Adipose tissue (tissue), 3 donors: ENCODE measurements around the gene MBD4. TPM values are rescaled to one million over a fixed set of nuclear protein-coding genes. Genes with fewer than 3 reads are reported as not detected.
"Not testable (repeated sequence)": the region's sequence is repeated elsewhere in the genome, so short reads cannot be mapped to it uniquely, and the experiment has no call there.

ENCODE experiments used
- H3K27ac ChIP-seq: one replicate; pipeline ENCODE4 v1.5.1; 2013; ENCODE audit warnings: low read depth, low read length
- WGBS, 3 donors: extraction: QIAGEN DNeasy Blood & Tissue Kit; methylation state at CpG; one replicate each; pipeline ENCODE4 v1.1.7; 2013; 5-methylcytosine and 5-hydroxymethylcytosine counted together
- polyA plus RNA-seq, 3 donors: library from polyadenylated mRNA; stranded (reverse); fragments of 200-250 nt; gene quantifications; one replicate each; pipeline ENCODE4 v1.2.3, GENCODE V29; 2013
- donor health status: healthy with polysubstance abuse.
- donor health status: Bipolar disorder and iron deficiency.
- donor health status: healthy.

Gene MBD4
- polyA plus RNA-seq, 3 donors, result 14.3 to 19.0 (median 16.8) TPM

- WGBS, 3 donors, result 82 to 89% (median 87%) methylated on average over 14 of the region's 14 CpGs
- H3K27ac ChIP-seq, result no peak overlapping the region
Observed at GRCh38 chr3:129418041-129418973, 21.4 kb downstream of the MBD4 start.

DNA sequence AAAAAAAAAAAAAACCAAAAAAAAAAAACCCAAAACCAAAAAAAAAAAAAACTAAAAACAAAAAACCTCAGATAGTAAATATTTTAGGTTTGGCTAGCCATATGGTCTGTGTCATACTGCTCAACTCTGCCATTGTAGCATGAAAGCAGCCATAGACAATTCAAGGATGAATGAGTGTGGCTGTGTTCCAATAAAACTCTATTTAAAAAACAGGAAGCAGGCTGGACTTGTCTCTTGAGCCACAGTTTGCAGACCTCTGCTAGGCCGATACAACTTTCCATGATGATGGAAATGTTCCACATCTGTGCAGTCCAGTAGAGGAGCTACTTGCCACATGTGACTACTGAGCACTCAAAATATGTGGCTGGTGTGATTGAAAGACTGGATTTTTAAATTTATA, 22.4 kb downstream of the MBD4 start:
- 47 to 69% (median 50%) methylated on average over 1 of the region's 1 CpG for WGBS, 3 donors
- H3K27ac ChIP-seq, result no peak overlapping the region

- 88 to 93% (median 90%) methylated on average over 4 of the region's 4 CpGs for WGBS, 3 donors
- H3K27ac ChIP-seq, result no peak overlapping the region
Observed at GRCh38 chr3:129416415-129416814, 23.3 kb downstream of the MBD4 start.

DNA sequence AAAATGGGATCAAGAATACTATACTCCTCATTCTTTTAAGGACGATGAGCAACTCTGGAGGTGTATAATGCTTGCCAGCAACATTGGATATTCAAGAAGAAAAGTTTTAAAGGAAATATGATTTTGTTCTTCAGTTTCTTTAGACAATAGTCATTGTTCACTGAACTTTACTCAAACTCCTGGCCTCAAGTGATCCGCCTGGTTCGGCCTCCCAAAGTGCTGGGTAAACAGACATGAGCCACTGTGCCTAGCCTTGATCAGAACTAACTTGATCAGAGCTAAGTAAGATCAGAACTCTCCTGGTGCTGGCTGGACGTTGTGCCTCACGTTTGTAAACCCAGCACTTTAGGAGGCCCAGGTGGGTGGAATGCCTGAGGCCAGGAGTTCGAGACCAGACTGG, 23.9 kb downstream of the MBD4 start:
- 81 to 86% (median 84%) methylated on average over 6 of the region's 6 CpGs for WGBS, 3 donors
- no peak overlapping the region for H3K27ac ChIP-seq

DNA sequence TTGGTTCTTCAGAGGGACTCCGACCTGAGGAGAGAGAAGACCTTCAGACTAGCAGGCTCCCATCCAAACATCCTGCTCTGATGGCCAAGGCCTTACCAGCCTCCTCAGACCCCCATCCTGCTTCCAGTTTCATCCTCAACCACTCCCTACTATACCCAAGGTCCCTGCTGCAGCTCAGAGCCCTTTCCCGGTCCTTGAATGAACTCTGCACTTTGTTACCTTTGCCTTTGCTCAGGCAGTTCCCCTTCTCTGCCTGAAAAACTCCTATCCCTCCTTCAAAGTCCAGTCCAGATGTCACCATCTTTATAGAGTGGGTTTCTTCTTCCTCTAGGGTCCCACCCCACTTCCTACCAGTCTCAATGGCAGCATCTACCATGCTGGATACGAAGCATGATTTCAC, 24.4 kb downstream of the MBD4 start:
- no peak overlapping the region for H3K27ac ChIP-seq
- WGBS, 3 donors, result 90 to 93% (median 92%) methylated on average over 3 of the region's 3 CpGs

GRCh38 chr3:129413687-129414506, 25.9 kb downstream of the MBD4 start:
- H3K27ac ChIP-seq, result no peak overlapping the region
- WGBS, 3 donors, result 70 to 80% (median 80%) methylated on average over 4 of the region's 4 CpGs

- WGBS, 3 donors, result 60 to 71% (median 60%) methylated on average over 3 of the region's 3 CpGs
- not testable (repeated sequence) for H3K27ac ChIP-seq
Observed at GRCh38 chr3:129413238-129413637, 26.5 kb downstream of the MBD4 start.

- 75 to 82% (median 77%) methylated on average over 6 of the region's 6 CpGs for WGBS, 3 donors
- no peak overlapping the region for H3K27ac ChIP-seq
Observed at GRCh38 chr3:129412542-129413198, 27.1 kb downstream of the MBD4 start.

DNA sequence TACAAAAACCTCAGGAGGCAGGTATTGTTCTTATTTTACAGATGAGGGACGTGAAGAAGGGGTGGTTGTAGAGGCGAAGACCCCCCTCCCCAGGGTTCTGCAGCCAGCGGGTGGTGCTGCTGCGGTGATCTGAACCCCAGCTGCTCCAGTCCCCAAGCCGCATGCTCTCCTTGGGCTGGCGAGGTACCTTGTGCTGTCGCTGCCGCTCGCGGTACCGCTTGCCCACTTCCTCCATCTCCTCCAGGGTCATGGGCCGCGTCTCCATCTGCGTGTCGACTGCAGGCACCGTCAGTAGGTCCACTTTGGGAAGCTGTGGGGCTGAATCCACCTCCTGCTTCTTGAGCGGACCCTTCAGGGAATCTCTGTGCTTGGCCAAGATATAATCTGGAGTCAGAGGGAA, 28.8 kb downstream of the MBD4 start:
- WGBS, 3 donors, result 86 to 90% (median 89%) methylated on average over 17 of the region's 17 CpGs
- H3K27ac ChIP-seq, result no peak overlapping the region

GRCh38 chr3:129409541-129409940, 30.2 kb downstream of the MBD4 start:
- H3K27ac ChIP-seq, result no peak overlapping the region
- WGBS, 3 donors, result 54 to 79% (median 66%) methylated on average over 2 of the region's 2 CpGs

GRCh38 chr3:129404610-129405009, 35.1 kb downstream of the MBD4 start:
- 78 to 85% (median 81%) methylated on average over 5 of the region's 5 CpGs for WGBS, 3 donors
- no peak overlapping the region for H3K27ac ChIP-seq

- no peak overlapping the region for H3K27ac ChIP-seq
- 82 to 87% (median 83%) methylated on average over 8 of the region's 8 CpGs for WGBS, 3 donors
Observed at GRCh38 chr3:129404130-129404529, 35.6 kb downstream of the MBD4 start.

DNA sequence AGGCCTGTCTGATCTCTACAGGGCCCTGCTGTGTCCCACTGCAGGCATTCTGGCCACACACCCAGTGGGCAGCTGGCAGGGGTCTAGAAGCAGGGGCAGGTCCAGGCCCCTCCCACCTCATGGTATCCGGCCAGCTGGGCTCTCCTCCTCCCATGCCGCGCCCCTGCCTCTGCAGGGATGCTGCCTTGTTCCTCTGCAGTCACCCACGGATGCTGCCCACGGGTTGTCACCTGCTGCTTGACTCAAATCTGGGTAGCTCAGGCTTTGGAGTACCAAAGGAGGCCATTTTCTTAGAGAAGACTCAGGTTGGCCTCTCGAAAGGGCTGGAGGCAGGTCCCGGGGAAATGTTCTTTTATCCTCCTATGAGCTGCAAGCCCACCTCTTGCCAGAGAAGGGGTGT, 36.3 kb downstream of the MBD4 start:
- 79 to 90% (median 85%) methylated on average over 7 of the region's 7 CpGs for WGBS, 3 donors
- H3K27ac ChIP-seq, result no peak overlapping the region

- no peak overlapping the region for H3K27ac ChIP-seq
- 81 to 88% (median 88%) methylated on average over 4 of the region's 4 CpGs for WGBS, 3 donors
Observed at GRCh38 chr3:129402616-129403015, 37.1 kb downstream of the MBD4 start.

- 69 to 81% (median 71%) methylated on average over 7 of the region's 7 CpGs for WGBS, 3 donors
- H3K27ac ChIP-seq, result no peak overlapping the region
Observed at GRCh38 chr3:129402210-129402609, 37.5 kb downstream of the MBD4 start.

- WGBS, 3 donors, result 48 to 58% (median 56%) methylated on average over 8 of the region's 8 CpGs
- H3K27ac ChIP-seq, result no peak overlapping the region
Observed at GRCh38 chr3:129399895-129400357, 39.8 kb downstream of the MBD4 start.

DNA sequence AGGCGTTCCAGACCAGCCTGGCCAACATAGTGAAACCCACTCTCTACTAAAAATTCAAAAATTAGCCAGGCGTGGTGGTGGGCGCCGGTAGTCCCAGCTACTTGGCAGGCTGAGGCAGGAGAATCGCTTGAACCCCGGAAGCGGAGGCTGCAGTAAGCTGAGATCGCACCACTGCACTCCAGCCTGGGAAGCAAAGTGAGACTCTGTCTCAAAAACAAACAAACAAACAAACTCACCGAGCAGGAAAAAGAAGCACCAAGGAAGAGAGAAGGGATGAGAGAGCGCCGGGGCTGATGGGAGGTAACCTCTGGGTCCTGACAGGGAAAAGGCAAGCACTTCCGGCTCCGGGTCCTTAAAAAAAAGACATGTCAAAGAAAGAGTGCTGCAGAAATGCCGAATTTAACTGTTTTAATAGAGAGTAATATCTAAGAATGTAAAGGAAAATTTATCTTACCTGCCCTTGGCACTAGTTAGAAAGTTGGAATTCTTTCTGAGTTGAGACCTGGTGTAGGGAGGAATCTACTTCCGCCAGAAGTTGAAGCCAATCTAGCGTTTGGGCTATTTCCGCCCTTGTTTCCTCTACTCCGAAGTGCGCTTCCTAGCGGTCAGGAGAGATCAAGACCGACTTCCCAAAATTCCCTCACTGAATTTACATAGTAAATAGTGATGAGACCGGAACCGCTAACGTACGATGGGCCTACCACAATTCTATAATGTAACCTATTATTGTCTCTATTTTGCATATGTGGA, 40.4 kb downstream of the MBD4 start:
- H3K27ac ChIP-seq, result no peak overlapping the region
- 0% methylated on average over 25 of the region's 25 CpGs for WGBS, 3 donors

DNA sequence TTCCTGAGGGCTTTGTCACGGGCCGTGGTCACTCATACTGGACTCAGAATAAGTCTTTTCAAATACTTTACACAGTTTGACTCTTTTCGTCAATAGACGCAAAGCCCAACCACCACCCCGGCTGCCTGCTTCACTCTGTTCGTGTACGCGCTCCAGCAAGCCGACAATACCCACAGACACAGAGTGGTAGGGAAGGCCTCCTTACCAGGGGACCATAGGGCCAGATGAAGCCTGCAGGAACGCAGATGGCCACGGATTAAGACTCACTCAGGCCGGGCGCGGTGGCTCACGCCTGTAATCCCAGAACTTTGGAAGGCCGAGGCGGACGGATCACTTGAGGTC, 41.0 kb downstream of the MBD4 start:
- H3K27ac ChIP-seq, result no peak overlapping the region
- 1% methylated on average over 18 of the region's 18 CpGs for WGBS, 3 donors
